Esophagus squamous epithelium (tissue), 5 donors: ENCODE results near the gene ZNF446. TPM values are rescaled to one million over a fixed set of nuclear protein-coding genes. Genes with fewer than 3 reads are reported as not detected.

ENCODE experiments used
- DNase-seq: peaks from one replicate; lab custom pipeline; 2025; lab: John Stamatoyannopoulos, UW
- H3K27ac ChIP-seq, 4 donors: fragments of 200-600 bp; sonication (generic); one replicate each; pipeline ENCODE4 v1.5.1; 2016 to 2019; ENCODE audit warnings: mild to moderate bottlenecking in 1 of 4
- H3K27me3 ChIP-seq, 4 donors: fragments of 200-600 bp; sonication (generic); 1 replicate in 3 of 4; 2 replicates in 1 of 4; pipeline versions ENCODE4 v1.5.1 to v1.6.0; 2017 to 2021; ENCODE audit warnings: antibody characterized with exemption in 1 of 4
- H3K36me3 ChIP-seq, 3 donors: fragments of 200-600 bp; sonication (generic); one replicate each; pipeline ENCODE4 v1.5.1; 2016 to 2019
- H3K4me1 ChIP-seq, 3 donors: fragments of 200-600 bp; sonication (generic); one replicate each; pipeline ENCODE4 v1.5.1; 2017 to 2019
- H3K4me3 ChIP-seq, 4 donors: fragments of 200-600 bp; sonication (generic); 1 replicate in 3 of 4; 2 replicates in 1 of 4; pipeline ENCODE4 v1.5.1; 2016 to 2019; ENCODE audit warnings: mild to moderate bottlenecking in 2 of 4, moderate library complexity in 1 of 4
- H3K9me3 ChIP-seq, 3 donors: fragments of 200-600 bp; sonication (generic); one replicate each; pipeline ENCODE4 v1.5.1; 2016 to 2019
- CTCF ChIP-seq, 6 experiments: fragments of 450-650 bp in 4 of 6; fragments of 200-600 bp in 2 of 6; sonication (generic) in 2 of 6; IDR thresholded peaks; one replicate each; pipeline ENCODE4 v1.5.1; 2016 to 2019; ENCODE audit warnings: antibody characterized with exemption in 6 of 6, mild to moderate bottlenecking in 4 of 6, moderate library complexity in 4 of 6
- POLR2A ChIP-seq, 4 donors: fragments of 450-650 bp; IDR thresholded peaks; one replicate each; pipeline ENCODE4 v1.6.1; 2017; ENCODE audit warnings: antibody characterized with exemption in 4 of 4, mild to moderate bottlenecking in 4 of 4, moderate library complexity in 3 of 4
- WGBS, 2 donors: methylation state at CpG; one replicate each; pipeline ENCODE4 v1.1.5; 2018; 5-methylcytosine and 5-hydroxymethylcytosine counted together
- intact Hi-C: fragments of 100-400 bp; cut with DNase I; formaldehyde crosslinking; loops from one replicate; pipeline ENCODE4 v1.15.0; 2022
- total RNA-seq, 4 donors: library from RNA; depleted of rRNA; stranded (reverse); fragments of >200 nt; gene quantifications; one replicate each; pipeline ENCODE4 v1.1.0, GENCODE V29; 2016
- donor health status: DM: yes; HTN: yes; CAD: no.

The ZNF446 gene
- total RNA-seq: 10 to 100 TPM in 3 of 4 donors, 1 to 10 TPM in 1; 6.0 to 13.3 (median 12.1) TPM

- Histone ChIP-seq H3K9me3 (no peaks in the 10 kb centered on the region), H3K4me1 (peaks cover 7 to 29% (median 18%) of the 10 kb centered on the region in 3 donors), H3K27ac (peak within 1 kb of the TSS; percentile 81 to 95 (median 90)), H3K27me3 (no peaks in the 10 kb centered on the region), H3K36me3 (peaks cover 12 to 64% (median 16%) of the 10 kb centered on the region in 3 donors), H3K4me3 (peak within 1 kb of the TSS; percentile 61 to 78 (median 69))
- WGBS, 2 donors: 1% methylated on average over 17 of the region's 64 CpGs; no CpG with 5 or more reads in 1 of the 2 donors
- no peak for TF ChIP-seq CTCF (IDR thresholded peaks at IDR 0.05)
- TF ChIP-seq POLR2A (IDR thresholded peaks at IDR 0.05): peak in 2 of 4 donors; percentile 15 to 60
- DNase-seq: peak; percentile 91
- intact Hi-C loops: no loop called here
Measured at GRCh38 chr19:58475714-58476497, at the start of gene ZNF446. Gene ZNF446 (plus strand): TSS chr19:58476352. CDS start chr19:58477219, 867 bp downstream.

- Histone ChIP-seq H3K36me3 (peaks cover 0 to 32% (median under 1%) of the 10 kb centered on the region in 3 donors), H3K4me1 (peaks cover 0 to 3% (median 0%) of the 10 kb centered on the region in 3 donors), H3K9me3 (peaks cover 10 to 89% (median 55%) of the 10 kb centered on the region in 3 donors), H3K27me3 (no peaks in the 10 kb centered on the region), H3K4me3 (no peak overlapping the region), H3K27ac (no peak overlapping the region)
- no peak for DNase-seq
- TF ChIP-seq POLR2A (IDR thresholded peaks at IDR 0.05): no peak
- no peak for TF ChIP-seq CTCF (IDR thresholded peaks at IDR 0.05)
- intact Hi-C loops: no loop called here
- WGBS, 2 donors: 25 to 36% methylated on average over 1 of the region's 1 CpG
Measured at GRCh38 chr19:58428617-58429016, 47.5 kb upstream of the ZNF446 start.

- Histone ChIP-seq H3K4me1 (peaks cover 0 to 3% (median 0%) of the 10 kb centered on the region in 3 donors), H3K36me3 (peaks cover 10 to 43% (median 12%) of the 10 kb centered on the region in 3 donors), H3K4me3 (no peak overlapping the region), H3K9me3 (peaks cover 19 to 96% (median 67%) of the 10 kb centered on the region in 3 donors), H3K27me3 (no peaks in the 10 kb centered on the region), H3K27ac (no peak overlapping the region)
- intact Hi-C loops: no loop called here
- TF ChIP-seq POLR2A (IDR thresholded peaks at IDR 0.05): no peak
- TF ChIP-seq CTCF (IDR thresholded peaks at IDR 0.05): no peak
- DNase-seq: no peak
Measured at GRCh38 chr19:58429745-58430144, 46.4 kb upstream of the ZNF446 start.

GRCh38 chr19:58434217-58434616, 41.9 kb upstream of the ZNF446 start:
- H3K4me3 ChIP-seq: no peak overlapping the region
- no peak for TF ChIP-seq CTCF (IDR thresholded peaks at IDR 0.05)
- TF ChIP-seq POLR2A (IDR thresholded peaks at IDR 0.05): no peak
- peaks cover 19 to 80% (median 38%) of the 10 kb centered on the region in 3 donors for H3K36me3 ChIP-seq
- no peak overlapping the region for H3K27ac ChIP-seq
- peaks cover 25 to 100% (median 97%) of the 10 kb centered on the region in 3 donors for H3K9me3 ChIP-seq
- WGBS, 2 donors: 94 to 97% methylated on average over 2 of the region's 2 CpGs
- H3K4me1 ChIP-seq: peaks cover under 1 to 5% (median 2%) of the 10 kb centered on the region in 3 donors
- intact Hi-C loops: no loop called here
- no peaks in the 10 kb centered on the region for H3K27me3 ChIP-seq
- DNase-seq: no peak
